WTC11 (cell line): ENCODE results near the gene SH3GL2. TPM values are rescaled to one million over a fixed set of nuclear protein-coding genes. Genes with fewer than 3 reads are reported as not detected.

Source experiments
- ATAC-seq: fragments of 200-7000 bp; cut with Tn5 transposase; 2 replicates; pipeline ENCODE4 v1.10.0; 2021; ENCODE audit warnings: mild to moderate bottlenecking, moderate library complexity
- CTCF ChIA-PET: fragments of 300-600 bp; sonication (Branson Sonifier 250); formaldehyde crosslinking; loops from one replicate; lab custom pipeline; 2021; ENCODE audit warnings: antibody characterized with exemption; lab: Charles Lee
- POLR2A ChIA-PET: fragments of 350-600 bp; sonication (Branson Sonifier 250); formaldehyde crosslinking; loops from one replicate; lab custom pipeline; 2021; ENCODE audit warnings: antibody characterized with exemption; lab: Charles Lee
- DNase-seq: peaks from one replicate; pipeline ENCODE4 v3.0.0; 2021; ENCODE audit warnings: low spot score
- H3K27ac Mint-ChIP-seq: 2 replicates; pipeline ENCODE4 v1.8.0; 2021; ENCODE audit warnings: mixed read lengths
- H3K27me3 Mint-ChIP-seq: 2 replicates; pipeline ENCODE4 v1.8.0; 2021; ENCODE audit warnings: low read depth, mild to moderate bottlenecking, moderate library complexity, mixed read lengths
- H3K36me3 Mint-ChIP-seq: 2 replicates; pipeline ENCODE4 v1.8.0; 2021; ENCODE audit warnings: mixed read lengths
- H3K4me1 Mint-ChIP-seq: 2 replicates; pipeline ENCODE4 v1.8.0; 2022; ENCODE audit warnings: mixed read lengths
- H3K4me3 Mint-ChIP-seq: 2 replicates; pipeline ENCODE4 v1.8.0; 2021; ENCODE audit warnings: mild to moderate bottlenecking, moderate library complexity, mixed read lengths
- H3K9me3 Mint-ChIP-seq: 2 replicates; pipeline ENCODE4 v1.8.0; 2021; ENCODE audit warnings: mixed read lengths
- AR ChIP-seq: fragments of 250-450 bp; sonication (Bioruptor Pico); IDR thresholded peaks from 2 replicates; pipeline ENCODE4 v1.9.0; 2021; ENCODE audit warnings: mild to moderate bottlenecking
- CBFB ChIP-seq: sonication (generic); formaldehyde crosslinking; IDR thresholded peaks from 2 replicates; pipeline ENCODE4 v1.8.1; 2022; ENCODE audit warnings: mild to moderate bottlenecking, low read depth, missing genetic modification reagents
- E2F1 ChIP-seq: sonication (generic); formaldehyde crosslinking; IDR thresholded peaks from 2 replicates; pipeline ENCODE4 v1.8.0; 2022; ENCODE audit warnings: mild to moderate bottlenecking, missing genetic modification reagents
- EMX1 ChIP-seq: fragments of 250-450 bp; sonication (Bioruptor Pico); IDR thresholded peaks from 2 replicates; pipeline ENCODE4 v1.8.0; 2021; ENCODE audit warnings: mild to moderate bottlenecking
- ESRRA ChIP-seq: sonication (generic); formaldehyde crosslinking; IDR thresholded peaks from 2 replicates; pipeline ENCODE4 v1.8.1; 2022; ENCODE audit warnings: mild to moderate bottlenecking, missing genetic modification reagents, borderline replicate concordance
- ETV6 ChIP-seq: sonication (generic); formaldehyde crosslinking; IDR thresholded peaks from 2 replicates; pipeline ENCODE4 v1.8.1; 2022; ENCODE audit warnings: mild to moderate bottlenecking, missing genetic modification reagents
- GABPB1 ChIP-seq: sonication (generic); formaldehyde crosslinking; IDR thresholded peaks from 2 replicates; pipeline ENCODE4 v1.8.1; 2023; ENCODE audit warnings: mild to moderate bottlenecking, missing genetic modification reagents
- HMGA2 ChIP-seq: fragments of 250-450 bp; sonication (Bioruptor Pico); IDR thresholded peaks from 2 replicates; pipeline ENCODE4 v1.4.0; 2021; ENCODE audit warnings: mild to moderate bottlenecking, moderate library complexity
- JAZF1 ChIP-seq: fragments of 250-450 bp; sonication (Bioruptor Pico); IDR thresholded peaks from 2 replicates; pipeline ENCODE4 v1.9.0; 2021; ENCODE audit warnings: moderate library complexity, mild to moderate bottlenecking, inconsistent platforms
- MXD4 ChIP-seq: fragments of 250-450 bp; sonication (Bioruptor Pico); IDR thresholded peaks from 2 replicates; pipeline ENCODE4 v1.8.0; 2021; ENCODE audit warnings: mild to moderate bottlenecking, moderate library complexity, borderline replicate concordance
- NFYB ChIP-seq: sonication (generic); formaldehyde crosslinking; conservative IDR thresholded peaks from 2 replicates; pipeline ENCODE4 v1.8.0; 2022; ENCODE audit warnings: low read depth, missing genetic modification reagents
- PRRX2 ChIP-seq: fragments of 250-450 bp; sonication (Bioruptor Pico); IDR thresholded peaks from 2 replicates; pipeline ENCODE4 v1.8.0; 2021; ENCODE audit warnings: mild to moderate bottlenecking
- ZBTB21 ChIP-seq: sonication (generic); formaldehyde crosslinking; IDR thresholded peaks from 2 replicates; pipeline ENCODE4 v1.8.1; 2023; ENCODE audit warnings: mild to moderate bottlenecking, missing genetic modification reagents, borderline replicate concordance
- ZNF416 ChIP-seq: fragments of 250-450 bp; sonication (Bioruptor Pico); IDR thresholded peaks from 2 replicates; pipeline ENCODE4 v1.9.0; 2021; ENCODE audit warnings: mild to moderate bottlenecking, inconsistent platforms
- total RNA-seq: library from RNA; stranded (reverse); gene quantifications from 3 replicates; pipeline ENCODE4 v1.2.3, GENCODE V29; 2021
- TF ChIP-seq, protein P1 (sequence below): sonication (generic); formaldehyde crosslinking; IDR thresholded peaks from 2 replicates; pipeline ENCODE4 v1.8.1; 2022; ENCODE audit warnings: mild to moderate bottlenecking, moderate library complexity, missing genetic modification reagents
- TF ChIP-seq, protein P2 (sequence below): sonication (generic); formaldehyde crosslinking; conservative IDR thresholded peaks from 2 replicates; pipeline ENCODE4 v1.8.1; 2023; ENCODE audit warnings: mild to moderate bottlenecking, low read depth, missing genetic modification reagents, moderate library complexity

SH3GL2 gene
- total RNA-seq, 1 experiment from 2014 or later: 4.2 TPM

DNA sequence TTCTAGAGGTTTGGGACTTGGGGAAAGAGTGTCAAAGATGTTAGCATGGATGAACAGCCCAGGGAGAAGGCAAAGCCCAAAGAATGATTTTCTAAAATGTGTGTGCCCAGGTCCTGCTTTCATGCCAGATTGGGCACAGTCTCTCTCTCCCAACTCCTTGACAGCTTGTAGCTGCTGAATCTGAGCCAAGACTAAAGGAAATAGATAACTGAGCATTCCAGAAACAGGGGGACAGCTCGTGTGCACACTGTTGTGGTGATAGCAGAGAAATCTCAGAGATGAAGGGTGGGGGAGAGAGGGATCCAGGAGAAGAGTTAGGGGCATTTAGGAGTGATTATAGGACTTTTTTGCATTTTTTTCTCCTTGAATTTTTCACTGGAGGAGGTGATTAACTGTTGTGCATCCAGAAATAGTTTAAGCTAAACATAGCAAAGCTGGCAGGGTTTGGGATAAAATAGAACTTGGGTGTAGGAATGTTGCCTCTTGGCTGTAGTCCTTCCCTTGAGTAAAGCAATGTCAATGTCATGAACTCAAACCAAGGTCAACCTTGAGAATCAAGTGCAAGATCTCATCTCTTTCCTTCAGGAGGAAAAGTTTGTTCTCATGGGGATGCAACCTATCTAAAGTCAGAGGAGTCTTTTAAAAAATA is 245.9 kb downstream of the SH3GL2 start:
- DNase-seq (no peak), ATAC-seq (no peak)
- TF ChIP-seq HMGA2 (CRISPR knock-in tag) (no peak), ZNF416 (CRISPR knock-in tag) (no peak)
- ChIA-PET CTCF (interaction anchor here (1.4 to 2.1 kb wide), 3 partner anchors 13 to 389 kb away, joined by 6 to 13 read pairs (median 12); no protein-coding TSS in a partner anchor), POLR2A (no interaction called here)
- no peaks in the 10 kb centered on the region for H3K36me3 Mint-ChIP-seq
- 0 out of 2 replicates have a peak, but pooled peaks cover 3% of the 10 kb centered on the region for H3K9me3 Mint-ChIP-seq
- no peaks in the 10 kb centered on the region for H3K27me3 Mint-ChIP-seq
- peaks cover 23% of the 10 kb centered on the region for H3K4me1 Mint-ChIP-seq
- H3K27ac Mint-ChIP-seq: peak overlapping the region; percentile 73; the same call in 1 of the 2 replicates
- no peak overlapping the region for H3K4me3 Mint-ChIP-seq

DNA sequence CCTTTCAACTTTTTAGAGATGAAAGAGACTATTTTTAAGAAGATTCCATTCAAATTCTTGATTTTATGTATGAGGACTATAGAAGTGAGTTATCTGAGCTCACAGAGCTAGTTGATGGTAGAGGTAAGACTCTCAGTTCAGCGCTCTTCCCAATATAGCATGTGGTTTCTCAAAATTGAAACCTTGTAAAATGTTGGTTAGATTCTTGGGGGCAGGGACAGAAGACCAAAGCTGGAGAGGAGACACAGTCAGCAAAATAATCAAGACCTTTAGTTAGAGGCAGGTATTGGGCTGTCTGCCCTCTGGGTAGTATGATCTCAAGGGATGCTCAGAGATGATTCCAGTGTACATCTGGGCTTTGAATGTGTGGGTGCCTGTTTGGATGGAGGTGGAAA is 246.4 kb downstream of the SH3GL2 start:
- Mint-ChIP-seq H3K9me3 (0 out of 2 replicates have a peak, but pooled peaks cover 3% of the 10 kb centered on the region), H3K27me3 (no peaks in the 10 kb centered on the region), H3K36me3 (no peaks in the 10 kb centered on the region), H3K4me1 (peaks cover 28% of the 10 kb centered on the region), H3K27ac (no peak overlapping the region), H3K4me3 (no peak overlapping the region)
- ChIA-PET POLR2A (no interaction called here), CTCF (interaction anchor here (1.4 to 2.1 kb wide), 3 partner anchors 13 to 388 kb away, joined by 6 to 13 read pairs (median 12); no protein-coding TSS in a partner anchor)
- DNase-seq (no peak), ATAC-seq (no peak)
- TF ChIP-seq MXD4 (CRISPR knock-in tag): no peak
- no peak for TF ChIP-seq NFYB
- TF ChIP-seq, protein P1, sequence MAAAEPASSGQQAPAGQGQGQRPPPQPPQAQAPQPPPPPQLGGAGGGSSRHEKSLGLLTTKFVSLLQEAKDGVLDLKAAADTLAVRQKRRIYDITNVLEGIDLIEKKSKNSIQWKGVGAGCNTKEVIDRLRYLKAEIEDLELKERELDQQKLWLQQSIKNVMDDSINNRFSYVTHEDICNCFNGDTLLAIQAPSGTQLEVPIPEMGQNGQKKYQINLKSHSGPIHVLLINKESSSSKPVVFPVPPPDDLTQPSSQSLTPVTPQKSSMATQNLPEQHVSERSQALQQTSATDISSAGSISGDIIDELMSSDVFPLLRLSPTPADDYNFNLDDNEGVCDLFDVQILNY (CRISPR knock-in tag): no peak
- TF ChIP-seq EMX1 (CRISPR knock-in tag): no peak
- TF ChIP-seq ZBTB21 (CRISPR knock-in tag): no peak
- no peak for TF ChIP-seq ETV6 (CRISPR knock-in tag)
- TF ChIP-seq, protein P2, sequence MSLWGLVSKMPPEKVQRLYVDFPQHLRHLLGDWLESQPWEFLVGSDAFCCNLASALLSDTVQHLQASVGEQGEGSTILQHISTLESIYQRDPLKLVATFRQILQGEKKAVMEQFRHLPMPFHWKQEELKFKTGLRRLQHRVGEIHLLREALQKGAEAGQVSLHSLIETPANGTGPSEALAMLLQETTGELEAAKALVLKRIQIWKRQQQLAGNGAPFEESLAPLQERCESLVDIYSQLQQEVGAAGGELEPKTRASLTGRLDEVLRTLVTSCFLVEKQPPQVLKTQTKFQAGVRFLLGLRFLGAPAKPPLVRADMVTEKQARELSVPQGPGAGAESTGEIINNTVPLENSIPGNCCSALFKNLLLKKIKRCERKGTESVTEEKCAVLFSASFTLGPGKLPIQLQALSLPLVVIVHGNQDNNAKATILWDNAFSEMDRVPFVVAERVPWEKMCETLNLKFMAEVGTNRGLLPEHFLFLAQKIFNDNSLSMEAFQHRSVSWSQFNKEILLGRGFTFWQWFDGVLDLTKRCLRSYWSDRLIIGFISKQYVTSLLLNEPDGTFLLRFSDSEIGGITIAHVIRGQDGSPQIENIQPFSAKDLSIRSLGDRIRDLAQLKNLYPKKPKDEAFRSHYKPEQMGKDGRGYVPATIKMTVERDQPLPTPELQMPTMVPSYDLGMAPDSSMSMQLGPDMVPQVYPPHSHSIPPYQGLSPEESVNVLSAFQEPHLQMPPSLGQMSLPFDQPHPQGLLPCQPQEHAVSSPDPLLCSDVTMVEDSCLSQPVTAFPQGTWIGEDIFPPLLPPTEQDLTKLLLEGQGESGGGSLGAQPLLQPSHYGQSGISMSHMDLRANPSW (CRISPR knock-in tag): no peak
- TF ChIP-seq GABPB1 (CRISPR knock-in tag): no peak
- no peak for TF ChIP-seq AR (CRISPR knock-in tag)
- TF ChIP-seq ESRRA (CRISPR knock-in tag): no peak
- no peak for TF ChIP-seq JAZF1 (CRISPR knock-in tag)
- TF ChIP-seq PRRX2 (CRISPR knock-in tag): no peak
- TF ChIP-seq E2F1 (CRISPR knock-in tag): no peak
- TF ChIP-seq ZNF416 (CRISPR knock-in tag): no peak
- TF ChIP-seq CBFB (CRISPR knock-in tag): no peak
